MM.1S (cell line): ENCODE data around the gene DENND4A.

Source experiments
- DNase-seq: peaks from one replicate; pipeline ENCODE4 v3.0.0-alpha.2; 2015
- H2AFZ ChIP-seq: fragments of 300-600 bp; sonication (generic); 2 replicates; pipeline ENCODE4 v1.6.0; 2016; ENCODE audit warnings: antibody characterized with exemption, low read length
- H3F3A ChIP-seq: fragments of 300-600 bp; sonication (generic); 2 replicates; pipeline ENCODE4 v1.6.1; 2016; ENCODE audit warnings: mild to moderate bottlenecking, antibody characterized with exemption, low read length, moderate library complexity, mixed read lengths; ENCODE audit not compliant: insufficient read depth
- H3K27ac ChIP-seq: fragments of 300-600 bp; sonication (generic); 2 replicates; pipeline ENCODE4 v1.5.1; 2016; ENCODE audit warnings: mild to moderate bottlenecking, low read length
- H3K27me3 ChIP-seq: fragments of 300-600 bp; sonication (generic); replicated peaks from 2 replicates; pipeline ENCODE4 v1.6.0; 2016; ENCODE audit warnings: low read length; ENCODE audit not compliant: insufficient read depth
- H3K36me3 ChIP-seq: fragments of 300-600 bp; sonication (generic); replicated peaks from 2 replicates; pipeline ENCODE4 v1.6.1; 2016; ENCODE audit warnings: mild to moderate bottlenecking, low read length, mixed read lengths; ENCODE audit not compliant: insufficient read depth
- H3K4me1 ChIP-seq: fragments of 300-600 bp; sonication (generic); 2 replicates; pipeline ENCODE4 v1.6.1; 2016; ENCODE audit warnings: low read length, mixed read lengths
- H3K4me2 ChIP-seq: fragments of 300-600 bp; sonication (generic); 2 replicates; pipeline ENCODE4 v1.6.0; 2016; ENCODE audit warnings: low read depth, low read length
- H3K4me3 ChIP-seq: fragments of 300-600 bp; sonication (generic); 2 replicates; pipeline ENCODE4 v1.5.1; 2016; ENCODE audit warnings: low read length, mixed read lengths
- H3K79me2 ChIP-seq: fragments of 300-600 bp; sonication (generic); 2 replicates; pipeline ENCODE4 v1.6.1; 2016; ENCODE audit warnings: mixed run types, low read length, mixed read lengths
- H3K9ac ChIP-seq: fragments of 300-600 bp; sonication (generic); 2 replicates; pipeline ENCODE4 v1.6.1; 2016; ENCODE audit warnings: low read length, mixed read lengths
- H3K9me2 ChIP-seq: fragments of 300-600 bp; sonication (generic); replicated peaks from 2 replicates; pipeline ENCODE4 v1.6.1; 2016; ENCODE audit warnings: mild to moderate bottlenecking, low read length, mixed read lengths; ENCODE audit not compliant: insufficient read depth
- H3K9me3 ChIP-seq: fragments of 300-600 bp; sonication (generic); replicated peaks from 2 replicates; pipeline ENCODE4 v1.6.1; 2016; ENCODE audit warnings: mild to moderate bottlenecking, low read length, mixed read lengths; ENCODE audit not compliant: insufficient read depth
- H4K20me1 ChIP-seq: fragments of 300-600 bp; sonication (generic); 2 replicates; pipeline ENCODE4 v1.6.1; 2016; ENCODE audit warnings: mild to moderate bottlenecking, low read length, moderate library complexity, mixed read lengths; ENCODE audit not compliant: insufficient read depth
- CTCF ChIP-seq: fragments of 300-600 bp; sonication (generic); IDR thresholded peaks from 2 replicates; pipeline ENCODE4 v1.5.1; 2016; ENCODE audit warnings: antibody characterized with exemption, low read length, mixed read lengths
- EZH2 ChIP-seq: fragments of 300-600 bp; sonication (generic); optimal IDR thresholded peaks from 2 replicates; pipeline ENCODE3; 2017; ENCODE audit warnings: low read depth, mild to moderate bottlenecking, antibody characterized with exemption, low read length, mixed read lengths
- EZH2phosphoT487 ChIP-seq: fragments of 300-600 bp; sonication (generic); IDR thresholded peaks from 2 replicates; pipeline ENCODE4 v1.6.1; 2018; ENCODE audit warnings: antibody characterized with exemption, low read length

The DENND4A gene

GRCh38 chr15:65762914-65763787 lies 28.9 kb downstream of the DENND4A start:
- no peak overlapping the region for H3K27ac ChIP-seq
- H3F3A ChIP-seq, result no peaks in the 10 kb centered on the region
- H3K79me2 ChIP-seq, result peaks cover 74% of the 10 kb centered on the region
- DNase-seq, result no peak
- TF ChIP-seq EZH2 (no peak), EZH2phosphoT487 (no peak), CTCF (no peak)
- H3K36me3 ChIP-seq, result no peaks in the 10 kb centered on the region
- H4K20me1 ChIP-seq, result 0 out of 2 replicates have a peak, but pooled peaks cover 6% of the 10 kb centered on the region
- no peaks in the 10 kb centered on the region for H3K9me3 ChIP-seq
- no peak overlapping the region for H2AFZ ChIP-seq
- H3K9me2 ChIP-seq, result no peaks in the 10 kb centered on the region
- H3K4me3 ChIP-seq, result no peak overlapping the region
- no peaks in the 10 kb centered on the region for H3K4me1 ChIP-seq
- no peaks in the 10 kb centered on the region for H3K27me3 ChIP-seq
- no peak overlapping the region for H3K4me2 ChIP-seq
- H3K9ac ChIP-seq, result no peak overlapping the region

DNA sequence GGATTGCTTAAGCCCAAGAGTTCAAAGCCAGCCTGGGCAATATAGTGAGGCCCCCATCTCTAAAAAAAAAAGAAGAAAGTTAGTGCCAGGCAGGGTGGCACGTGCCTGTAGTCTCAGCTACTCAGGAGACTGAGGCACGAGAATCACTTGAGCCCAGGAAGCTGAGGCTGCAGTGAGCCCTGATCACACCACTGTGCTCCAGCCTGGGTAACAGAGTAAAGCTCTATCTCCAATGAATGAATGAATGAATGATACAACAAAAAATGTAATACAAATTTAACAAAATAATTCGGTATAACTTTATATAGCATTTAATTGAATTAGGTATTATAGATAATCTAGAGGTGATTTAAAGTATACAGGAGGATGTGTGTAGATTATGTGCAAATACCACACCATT lies 29.7 kb downstream of the DENND4A start:
- Histone ChIP-seq H3K27me3 (no peaks in the 10 kb centered on the region), H3K4me2 (no peak overlapping the region), H3K9ac (no peak overlapping the region), H3K4me3 (no peak overlapping the region), H3K9me3 (no peaks in the 10 kb centered on the region), H2AFZ (no peak overlapping the region), H3K79me2 (peaks cover 67% of the 10 kb centered on the region), H3K4me1 (no peaks in the 10 kb centered on the region), H3K36me3 (no peaks in the 10 kb centered on the region), H3F3A (no peaks in the 10 kb centered on the region), H3K9me2 (no peaks in the 10 kb centered on the region), H4K20me1 (0 out of 2 replicates have a peak, but pooled peaks cover 6% of the 10 kb centered on the region), H3K27ac (no peak overlapping the region)
- no peak for DNase-seq
- TF ChIP-seq EZH2, result no peak
- TF ChIP-seq EZH2phosphoT487, result no peak
- TF ChIP-seq CTCF, result no peak

DNA sequence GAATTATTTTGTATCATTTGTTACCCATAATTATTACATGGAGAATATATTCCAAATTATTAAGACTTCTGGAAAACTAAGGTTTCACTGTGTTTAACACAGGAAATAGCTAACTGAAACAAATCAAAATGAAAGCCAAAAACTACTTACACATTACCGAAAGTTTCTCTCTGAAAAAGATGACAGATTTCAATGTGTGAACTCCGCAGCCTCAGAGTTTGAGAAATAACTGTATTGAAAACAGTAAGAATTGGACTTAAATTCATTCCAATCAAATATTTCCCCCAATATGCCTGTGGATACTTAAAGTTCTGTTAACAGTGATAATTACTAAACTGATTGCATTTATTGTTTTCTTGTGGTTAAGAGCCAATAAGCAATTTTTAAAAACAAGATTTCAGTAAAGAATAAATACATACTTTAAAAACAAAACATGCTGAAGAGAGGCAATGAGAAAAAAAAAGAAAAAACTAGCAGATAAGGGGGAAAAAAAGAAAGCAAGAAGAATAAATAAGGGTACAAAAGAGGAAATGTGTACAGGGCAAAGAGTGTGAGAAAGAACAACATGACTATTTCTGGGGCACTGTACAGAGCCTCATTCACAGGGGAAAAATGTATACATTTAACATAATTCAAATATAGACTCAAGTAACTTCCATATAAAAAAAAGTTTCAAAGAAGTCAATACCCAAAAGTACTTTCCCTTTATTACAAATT lies 30.7 kb downstream of the DENND4A start:
- Histone ChIP-seq H3K27me3 (no peaks in the 10 kb centered on the region), H3F3A (no peaks in the 10 kb centered on the region), H3K4me3 (no peak overlapping the region), H3K79me2 (peaks cover 56% of the 10 kb centered on the region), H2AFZ (no peak overlapping the region), H3K9me3 (no peaks in the 10 kb centered on the region), H3K36me3 (no peaks in the 10 kb centered on the region), H4K20me1 (0 out of 2 replicates have a peak, but pooled peaks cover under 1% of the 10 kb centered on the region), H3K4me1 (no peaks in the 10 kb centered on the region), H3K4me2 (no peak overlapping the region), H3K9ac (no peak overlapping the region), H3K27ac (no peak overlapping the region), H3K9me2 (no peaks in the 10 kb centered on the region)
- TF ChIP-seq CTCF (no peak), EZH2phosphoT487 (no peak), EZH2 (no peak)
- no peak for DNase-seq
